HG03521 (cell line): Measurements from ENCODE around the gene PHF3.
A peak's percentile ranks its signal among the peaks of the same experiment; 100 is the strongest.

Source experiments
- ATAC-seq: cut with Tn5 transposase; IDR thresholded peaks from one replicate; pipeline ENCODE4 v1.9.1; 2021; ENCODE audit warnings: mild to moderate bottlenecking, moderate library complexity; ENCODE audit not compliant: unreplicated experiment

Gene PHF3

GRCh38 chr6:63635588-63636517, at the start of gene PHF3:
PHF3 (plus strand) TSS chr6:63635802; CDS start chr6:63646552, 10,750 bp downstream.
- ATAC-seq, result peak; percentile 87

- no peak for ATAC-seq
Measured at GRCh38 chr6:63589952-63590411, 45.6 kb upstream of the PHF3 start.

- no peak for ATAC-seq
Measured at GRCh38 chr6:63592886-63593285, 42.7 kb upstream of the PHF3 start.

- no peak for ATAC-seq
Measured at GRCh38 chr6:63597141-63598048, 38.2 kb upstream of the PHF3 start.

GRCh38 chr6:63598049-63599036, 37.3 kb upstream of the PHF3 start:
- peak; percentile 99 for ATAC-seq

GRCh38 chr6:63599243-63599642, 36.4 kb upstream of the PHF3 start:
- no peak for ATAC-seq

DNA sequence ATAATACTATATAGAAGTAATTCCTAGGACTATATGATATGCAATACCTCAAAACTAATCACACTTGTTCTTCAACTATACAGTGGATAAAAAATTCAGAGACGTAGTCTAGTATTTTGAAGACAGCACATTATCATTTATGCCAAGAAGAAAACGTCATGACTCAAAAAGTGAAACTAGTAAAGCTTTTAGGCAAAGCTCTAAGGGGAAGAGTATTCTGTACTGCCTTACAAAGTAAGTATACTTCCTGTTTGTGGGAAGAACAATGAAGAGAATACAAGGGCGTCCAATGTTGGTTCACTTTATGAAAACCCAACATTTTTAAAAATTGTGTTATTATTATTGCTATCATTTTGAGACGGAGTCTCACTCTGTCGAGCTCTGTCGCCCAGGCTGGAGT, 35.5 kb upstream of the PHF3 start:
- no peak for ATAC-seq

DNA sequence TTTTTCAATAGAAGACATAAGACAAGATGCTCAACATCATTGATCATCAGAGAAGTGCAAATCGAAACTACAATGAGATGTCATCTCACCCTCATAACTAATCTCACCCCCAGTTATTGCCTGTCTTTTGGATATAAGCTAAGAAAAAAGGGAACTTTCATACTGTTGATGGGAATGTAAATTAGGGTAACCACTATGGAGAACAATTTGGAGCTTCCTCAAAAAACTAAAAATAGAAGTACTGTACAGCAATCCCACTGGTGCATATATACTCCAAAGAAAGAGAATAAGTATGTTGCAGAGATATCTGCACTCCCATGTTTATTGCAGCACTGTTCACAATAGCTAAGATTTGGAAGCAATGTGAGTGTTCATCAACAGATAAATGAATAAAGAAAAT, 26.4 kb upstream of the PHF3 start:
- ATAC-seq, result no peak

DNA sequence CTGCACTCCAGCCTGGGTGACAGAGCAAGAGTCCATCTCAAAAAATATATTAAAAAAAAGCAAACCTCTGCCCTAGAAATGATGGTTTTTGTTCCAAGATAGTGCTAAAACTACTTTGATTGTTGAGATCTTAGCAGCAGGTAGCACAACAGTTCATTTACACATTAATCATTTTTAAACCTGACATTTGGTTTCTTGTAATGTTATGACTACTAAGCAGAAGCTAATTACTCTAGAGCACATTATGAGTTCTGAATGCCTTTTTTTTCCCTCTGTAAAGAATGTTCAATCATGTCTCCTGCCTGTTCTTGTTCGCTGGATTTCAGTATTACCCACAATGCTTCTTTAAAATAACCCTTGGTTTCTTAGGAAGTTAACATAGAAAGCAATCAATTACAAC, 24.7 kb upstream of the PHF3 start:
- no peak for ATAC-seq

GRCh38 chr6:63611560-63611959, 24.0 kb upstream of the PHF3 start:
- ATAC-seq, result no peak

GRCh38 chr6:63615590-63615989, 20.0 kb upstream of the PHF3 start:
- no peak for ATAC-seq

- no peak for ATAC-seq
Measured at GRCh38 chr6:63624091-63624490, 11.5 kb upstream of the PHF3 start.

GRCh38 chr6:63630466-63630865, 5.1 kb upstream of the PHF3 start:
- ATAC-seq, result no peak

- ATAC-seq, result no peak
Measured at GRCh38 chr6:63634630-63635029, 972 bp upstream of the PHF3 start.

DNA sequence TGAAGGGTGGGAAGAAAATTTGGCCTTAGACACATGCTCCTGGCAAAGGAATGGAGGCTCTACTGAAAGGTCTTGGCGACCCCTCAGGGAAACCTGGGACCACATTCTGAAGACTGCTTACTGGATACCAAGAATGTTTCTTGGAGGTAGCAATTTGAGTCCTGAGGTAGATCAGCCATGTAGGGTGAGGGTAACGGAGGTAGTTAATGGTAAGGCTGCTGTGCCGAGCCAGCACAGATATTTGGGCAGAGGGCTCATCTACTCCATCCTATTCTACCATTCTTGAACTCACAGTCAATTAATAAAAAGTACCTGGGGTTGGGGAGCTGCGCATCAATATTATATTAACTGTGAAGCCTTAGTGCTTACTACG, 401 bp upstream of the PHF3 start:
- no peak for ATAC-seq

DNA sequence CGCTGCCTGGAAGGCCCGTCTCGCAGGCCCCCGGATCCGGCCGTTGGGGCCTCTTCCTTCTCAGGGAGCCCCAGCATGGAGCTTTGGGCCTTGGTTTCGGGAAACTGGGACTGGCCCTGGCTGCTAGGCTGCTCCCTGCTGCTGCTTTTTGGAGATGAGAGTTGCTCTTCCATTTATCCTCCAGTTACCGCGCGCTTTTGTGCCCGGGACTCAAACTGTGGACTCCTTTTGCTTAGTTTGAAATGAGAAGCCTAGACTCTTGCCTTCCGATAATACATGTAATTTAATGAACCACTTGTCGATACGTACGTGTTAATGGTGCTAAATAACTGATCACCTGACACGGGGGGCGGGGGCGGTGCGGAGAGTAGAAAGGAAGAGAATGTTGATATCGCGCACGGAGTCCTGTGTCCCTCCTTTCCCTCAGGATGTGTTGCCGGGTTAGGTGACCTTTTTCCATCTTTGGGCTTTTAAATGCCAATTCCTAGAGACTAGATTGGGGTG, 968 bp downstream of the PHF3 start:
- ATAC-seq, result peak; percentile 2

DNA sequence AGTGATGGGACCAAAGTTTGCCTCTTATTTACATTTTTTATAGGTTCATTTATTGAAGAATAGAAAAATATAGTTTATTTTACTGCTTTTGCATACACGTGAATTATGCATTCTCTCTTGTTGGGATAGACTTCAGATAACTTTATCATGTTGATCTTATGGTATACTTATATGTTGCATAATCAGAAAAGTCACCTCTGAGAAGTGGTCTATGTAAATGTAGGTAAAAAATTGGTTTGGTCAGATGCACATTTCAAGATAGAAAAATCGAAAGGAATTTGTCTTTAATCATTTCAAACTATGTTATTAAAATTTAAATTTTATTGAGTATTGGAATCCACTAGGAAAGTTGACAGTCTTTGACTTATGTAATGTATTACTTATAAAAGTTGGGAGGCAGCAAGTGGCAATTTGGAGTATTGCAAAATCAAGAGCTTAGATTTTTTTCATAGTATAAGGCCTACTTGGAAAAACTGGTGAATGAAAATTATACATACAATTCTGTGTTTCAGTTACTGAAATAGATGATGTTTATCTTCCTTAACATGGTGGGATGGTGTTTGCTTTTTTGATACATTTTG, 2.4 kb downstream of the PHF3 start:
- ATAC-seq, result no peak

GRCh38 chr6:63640062-63640461, 4.5 kb downstream of the PHF3 start:
- no peak for ATAC-seq

GRCh38 chr6:63643862-63644261, 8.3 kb downstream of the PHF3 start:
- ATAC-seq, result no peak
